HFFc6 (cell line): ENCODE data around the gene FAM181A. TPM values are rescaled to one million over a fixed set of nuclear protein-coding genes. Genes with fewer than 3 reads are reported as not detected.

Experiments used
- DNase-seq: peaks from one replicate; pipeline ENCODE4 v3.0.0-alpha.2; 2018
- H3K27ac Mint-ChIP-seq: 2 replicates; pipeline ENCODE4 v1.8.0; 2020; ENCODE audit warnings: mild to moderate bottlenecking, mixed read lengths
- H3K27me3 Mint-ChIP-seq: 2 replicates; pipeline ENCODE4 v1.8.0; 2021; ENCODE audit warnings: mild to moderate bottlenecking, moderate library complexity, mixed read lengths; ENCODE audit not compliant: insufficient read depth
- H3K36me3 Mint-ChIP-seq: 2 replicates; pipeline ENCODE4 v1.8.0; 2021; ENCODE audit warnings: low read depth, mixed read lengths
- H3K4me1 Mint-ChIP-seq: 2 replicates; pipeline ENCODE4 v1.8.0; 2020; ENCODE audit warnings: low read depth, mixed read lengths
- H3K4me3 Mint-ChIP-seq: 2 replicates; pipeline ENCODE4 v1.8.0; 2020; ENCODE audit warnings: mild to moderate bottlenecking, moderate library complexity, mixed read lengths
- H3K9me3 Mint-ChIP-seq: 2 replicates; pipeline ENCODE4 v1.8.0; 2020; ENCODE audit warnings: mild to moderate bottlenecking, mixed read lengths
- total RNA-seq, 6 experiments: library from RNA; stranded (reverse); fragmentation: NEBNext Ultra II Directional; extraction: Animal tissue kit (Norgen Biotek cat#: 25700); gene quantifications; 2 replicates in 1 of 6; 3 replicates in 5 of 6; pipeline ENCODE4 v1.2.3, GENCODE V29; 2021
- TF ChIP-seq, protein P1 (sequence below): fragments of 200-600 bp; sonication (generic); IDR thresholded peaks from 2 replicates; pipeline ENCODE4 v1.5.0; 2021; ENCODE audit warnings: antibody characterized with exemption, mild to moderate bottlenecking

The FAM181A gene
- total RNA-seq, 6 experiments from 2014 or later, result not detected

DNA sequence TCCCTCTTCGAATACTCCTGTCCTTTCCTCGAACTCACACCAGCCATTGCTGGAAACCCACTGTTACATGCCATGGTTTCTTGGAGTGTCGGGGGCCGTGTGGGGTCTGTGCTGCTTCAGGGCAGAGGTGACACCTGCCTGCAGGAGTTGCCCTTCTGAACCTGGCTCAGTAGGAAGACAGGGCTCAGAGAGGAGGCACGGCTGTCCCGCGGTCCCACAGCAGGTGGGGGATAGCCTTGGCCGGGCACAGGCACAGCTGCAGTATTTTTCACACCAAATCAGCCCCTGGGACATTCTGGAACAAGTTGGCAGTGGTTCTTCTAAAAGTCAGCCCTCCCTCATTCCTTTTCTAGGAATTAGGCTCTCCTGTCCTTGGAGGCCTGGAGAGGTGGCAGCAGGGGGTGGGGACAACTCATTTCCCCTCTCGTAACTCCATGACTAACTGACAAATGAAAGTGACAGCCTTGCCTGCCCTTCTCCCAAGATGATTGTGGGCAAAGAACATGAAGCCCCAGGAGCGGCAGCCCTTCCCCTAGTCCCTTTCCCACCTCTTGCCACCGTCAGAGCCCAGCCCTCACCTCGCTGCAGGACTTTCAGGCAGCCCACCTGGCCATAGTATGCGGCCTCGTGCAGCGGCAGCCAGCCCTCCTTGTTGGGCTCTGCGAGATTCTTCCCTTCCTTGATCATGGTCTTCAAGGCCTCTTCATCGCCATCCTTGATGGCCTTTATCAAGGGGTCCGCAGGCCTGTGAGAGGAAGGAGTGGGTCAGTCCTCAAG lies 26.8 kb downstream of the FAM181A start:
- Mint-ChIP-seq H3K27ac (no peak overlapping the region), H3K4me3 (no peak overlapping the region), H3K36me3 (no peaks in the 10 kb centered on the region), H3K9me3 (no peaks in the 10 kb centered on the region), H3K27me3 (peaks cover 10% of the 10 kb centered on the region), H3K4me1 (peaks cover 3% of the 10 kb centered on the region)
- TF ChIP-seq, protein P1, sequence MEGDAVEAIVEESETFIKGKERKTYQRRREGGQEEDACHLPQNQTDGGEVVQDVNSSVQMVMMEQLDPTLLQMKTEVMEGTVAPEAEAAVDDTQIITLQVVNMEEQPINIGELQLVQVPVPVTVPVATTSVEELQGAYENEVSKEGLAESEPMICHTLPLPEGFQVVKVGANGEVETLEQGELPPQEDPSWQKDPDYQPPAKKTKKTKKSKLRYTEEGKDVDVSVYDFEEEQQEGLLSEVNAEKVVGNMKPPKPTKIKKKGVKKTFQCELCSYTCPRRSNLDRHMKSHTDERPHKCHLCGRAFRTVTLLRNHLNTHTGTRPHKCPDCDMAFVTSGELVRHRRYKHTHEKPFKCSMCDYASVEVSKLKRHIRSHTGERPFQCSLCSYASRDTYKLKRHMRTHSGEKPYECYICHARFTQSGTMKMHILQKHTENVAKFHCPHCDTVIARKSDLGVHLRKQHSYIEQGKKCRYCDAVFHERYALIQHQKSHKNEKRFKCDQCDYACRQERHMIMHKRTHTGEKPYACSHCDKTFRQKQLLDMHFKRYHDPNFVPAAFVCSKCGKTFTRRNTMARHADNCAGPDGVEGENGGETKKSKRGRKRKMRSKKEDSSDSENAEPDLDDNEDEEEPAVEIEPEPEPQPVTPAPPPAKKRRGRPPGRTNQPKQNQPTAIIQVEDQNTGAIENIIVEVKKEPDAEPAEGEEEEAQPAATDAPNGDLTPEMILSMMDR, result no peak
- DNase-seq, result no peak

DNA sequence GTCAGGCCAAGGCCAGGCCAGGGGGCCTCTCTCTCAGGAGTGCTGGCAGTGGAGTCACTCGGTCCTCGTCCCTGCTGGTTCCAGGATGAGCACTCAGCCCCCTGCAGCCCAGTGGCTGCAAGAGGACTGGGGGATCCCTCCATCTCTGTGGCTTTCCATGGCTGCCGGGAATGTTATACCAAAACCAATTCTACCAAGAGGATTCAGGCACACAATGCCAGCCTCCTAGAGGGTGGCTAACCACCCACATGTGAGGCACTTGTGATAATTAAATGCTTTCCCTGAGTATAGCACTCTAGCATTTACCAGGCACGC lies 27.3 kb downstream of the FAM181A start:
- Mint-ChIP-seq H3K27me3 (peaks cover 10% of the 10 kb centered on the region), H3K4me1 (peaks cover 8% of the 10 kb centered on the region), H3K9me3 (no peaks in the 10 kb centered on the region), H3K4me3 (no peak overlapping the region), H3K27ac (no peak overlapping the region), H3K36me3 (no peaks in the 10 kb centered on the region)
- no peak for DNase-seq
- TF ChIP-seq, protein P1, result no peak

DNA sequence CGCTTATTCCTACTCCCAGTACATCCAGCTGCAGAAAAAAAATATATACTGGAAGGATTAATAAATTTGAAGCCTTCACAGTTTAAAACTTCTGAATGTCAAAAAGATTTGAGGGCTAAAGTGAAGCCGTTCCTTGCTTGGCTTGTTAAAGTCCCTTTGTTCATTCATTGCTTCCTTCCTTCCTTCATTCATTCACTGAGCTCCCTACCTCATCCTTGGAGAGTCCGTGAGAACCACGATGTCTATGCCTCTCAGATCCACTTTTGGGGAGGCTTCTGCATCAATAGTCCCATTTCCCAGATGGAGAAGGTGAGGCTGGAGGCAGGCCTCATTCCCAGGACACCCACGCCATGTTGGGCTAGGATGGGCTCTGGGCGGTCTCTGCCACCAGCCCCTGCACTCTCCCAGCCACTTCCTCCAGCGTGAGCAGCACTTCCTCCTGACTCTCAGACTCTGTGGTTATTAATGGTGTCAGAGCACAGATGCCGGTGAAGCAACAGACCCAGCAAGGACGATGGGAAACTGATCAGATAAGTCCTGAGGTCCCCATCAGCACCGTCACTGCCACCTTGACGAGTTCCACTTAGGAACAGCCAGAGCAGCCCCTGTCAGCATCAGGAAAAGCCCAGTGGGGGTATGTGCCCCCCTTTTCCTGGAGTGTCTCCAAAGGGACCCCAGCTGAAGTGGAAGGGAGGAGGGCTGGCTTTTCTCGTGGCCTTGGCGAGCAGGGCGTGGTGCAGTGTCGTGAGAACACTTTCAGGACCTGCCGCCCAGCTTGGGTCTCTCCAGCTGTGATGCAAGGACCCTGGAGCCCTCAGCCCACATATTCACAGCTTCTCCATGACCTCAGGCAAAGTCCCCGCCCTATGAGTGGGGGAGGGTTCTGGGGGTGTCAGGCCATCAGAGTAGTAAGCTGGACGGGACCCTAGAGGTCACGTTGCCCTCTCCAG lies 28.0 kb downstream of the FAM181A start:
- Mint-ChIP-seq H3K4me3 (no peak overlapping the region), H3K27me3 (peaks cover 10% of the 10 kb centered on the region), H3K36me3 (no peaks in the 10 kb centered on the region), H3K9me3 (no peaks in the 10 kb centered on the region), H3K27ac (no peak overlapping the region), H3K4me1 (peaks cover 15% of the 10 kb centered on the region)
- no peak for DNase-seq
- TF ChIP-seq, protein P1, result no peak

DNA sequence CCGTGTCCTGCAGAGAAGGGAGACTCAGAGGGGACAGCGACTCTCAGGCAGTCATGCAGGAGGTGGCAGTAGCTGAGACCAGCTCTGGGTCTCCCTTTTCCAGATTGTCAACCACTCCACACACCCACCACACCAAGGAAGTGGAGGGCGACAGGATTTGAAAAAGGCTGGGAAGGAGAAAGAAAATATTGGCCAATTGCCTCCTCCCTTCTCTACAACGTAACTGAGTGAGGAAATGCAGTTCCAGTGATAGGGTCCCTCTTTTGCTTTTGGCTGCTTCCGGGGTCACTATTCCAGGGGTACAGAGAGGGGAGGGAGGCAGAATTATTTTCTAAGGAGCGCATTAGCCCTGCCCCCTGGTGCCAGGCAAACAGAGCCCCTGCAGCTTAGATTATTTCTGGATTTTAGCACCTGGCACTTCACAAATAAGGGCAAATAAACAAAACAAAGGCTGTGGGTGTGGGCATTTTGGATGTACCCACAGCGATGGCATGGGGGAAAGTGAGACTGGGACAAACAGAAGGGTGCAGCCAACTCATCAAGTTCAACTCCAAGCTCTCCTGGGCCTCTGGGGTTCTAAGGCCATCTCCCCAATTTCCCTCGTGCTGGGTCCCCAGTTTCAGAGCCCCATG lies 28.8 kb downstream of the FAM181A start:
- H3K9me3 Mint-ChIP-seq, result no peaks in the 10 kb centered on the region
- no peak overlapping the region for H3K4me3 Mint-ChIP-seq
- no peak for DNase-seq
- H3K36me3 Mint-ChIP-seq, result no peaks in the 10 kb centered on the region
- TF ChIP-seq, protein P1, result no peak
- H3K27ac Mint-ChIP-seq, result no peak overlapping the region
- peaks cover 6% of the 10 kb centered on the region for H3K27me3 Mint-ChIP-seq
- peaks cover 20% of the 10 kb centered on the region for H3K4me1 Mint-ChIP-seq

DNA sequence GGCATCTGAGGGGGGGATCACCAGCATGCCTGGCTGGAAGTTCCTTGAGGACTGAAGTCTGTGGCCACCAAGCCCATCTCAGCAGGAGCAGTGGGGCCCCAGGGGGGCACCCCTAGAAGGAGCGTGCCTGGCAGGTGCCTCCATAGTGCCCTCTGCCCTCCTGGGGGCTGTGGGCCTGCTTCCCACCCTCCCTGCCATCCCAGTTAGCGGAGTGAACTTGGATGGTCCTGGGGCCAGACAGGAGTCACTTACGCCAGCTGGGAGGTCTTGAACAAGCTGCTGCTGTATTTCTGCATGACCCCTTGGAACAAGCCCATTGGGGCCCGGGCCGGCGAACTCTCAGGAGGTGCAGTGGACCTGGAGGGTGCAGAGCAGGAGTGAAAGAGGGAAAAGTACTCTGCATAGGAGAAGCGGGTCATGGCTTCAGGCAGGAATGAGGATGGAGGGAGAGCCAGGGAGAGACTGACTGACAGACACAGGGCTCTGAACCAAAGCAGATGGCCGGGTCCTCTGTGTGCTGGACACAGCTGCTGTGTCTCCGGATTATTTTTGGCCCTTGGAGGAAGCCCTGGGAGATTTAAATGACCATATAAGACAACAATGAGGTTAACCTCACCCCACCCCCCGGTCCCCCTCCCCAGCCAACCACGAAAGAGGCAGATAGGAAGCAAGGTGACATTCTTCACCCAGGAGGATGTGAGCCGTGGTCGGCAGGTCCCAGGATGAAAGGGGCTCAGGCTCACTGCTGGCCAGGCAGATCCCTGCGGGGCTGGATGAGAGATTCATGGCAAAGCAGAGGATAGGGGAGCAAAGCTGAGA lies 29.6 kb downstream of the FAM181A start:
- H3K27ac Mint-ChIP-seq, result no peak overlapping the region; the same call in 1 of the 2 replicates
- peaks cover 4% of the 10 kb centered on the region for H3K27me3 Mint-ChIP-seq
- DNase-seq, result no peak
- TF ChIP-seq, protein P1, result no peak
- no peaks in the 10 kb centered on the region for H3K9me3 Mint-ChIP-seq
- H3K4me1 Mint-ChIP-seq, result peaks cover 20% of the 10 kb centered on the region
- no peak overlapping the region for H3K4me3 Mint-ChIP-seq
- no peaks in the 10 kb centered on the region for H3K36me3 Mint-ChIP-seq
